Transverse colon (tissue), 4 donors: ENCODE data around the gene NFYC. TPM values are rescaled to one million over a fixed set of nuclear protein-coding genes. Genes with fewer than 3 reads are reported as not detected.

Experiments used
- DNase-seq: peaks from one replicate; pipeline ENCODE4 v3.0.0-alpha.2; 2019
- H3K27ac ChIP-seq, 4 donors: fragments of 200-600 bp; sonication (generic); 2 replicates each; pipeline ENCODE4 v1.5.1; 2016 to 2018; ENCODE audit warnings: inconsistent platforms in 4 of 4
- H3K27me3 ChIP-seq: fragments of 200-600 bp; sonication (generic); 2 replicates; pipeline ENCODE4 v1.5.1; 2017; ENCODE audit warnings: inconsistent platforms
- H3K36me3 ChIP-seq, 4 donors: fragments of 200-600 bp; sonication (generic); 2 replicates each; pipeline ENCODE4 v1.5.1; 2017 to 2019; ENCODE audit warnings: inconsistent platforms in 4 of 4
- H3K4me1 ChIP-seq, 4 donors: fragments of 200-600 bp; sonication (generic); 2 replicates each; pipeline ENCODE4 v1.5.1; 2017 to 2020; ENCODE audit warnings: inconsistent platforms in 4 of 4
- H3K4me3 ChIP-seq, 4 donors: fragments of 200-600 bp; sonication (generic); 1 replicate in 1 of 4; 2 replicates in 3 of 4; pipeline versions ENCODE4 v1.5.1 to v1.6.1; 2017 to 2019; ENCODE audit warnings: inconsistent platforms in 4 of 4
- H3K9me3 ChIP-seq, 2 donors: fragments of 200-600 bp; sonication (generic); 2 replicates each; pipeline ENCODE4 v1.5.1; 2017 to 2019; ENCODE audit warnings: inconsistent platforms in 2 of 2
- CTCF ChIP-seq, 5 experiments: fragments of 200-600 bp in 3 of 5; fragments of 450-650 bp in 2 of 5; sonication (generic) in 3 of 5; IDR thresholded peaks; 1 replicate in 2 of 5; 2 replicates in 3 of 5; pipeline ENCODE4 v1.5.1; 2016 to 2017; ENCODE audit warnings: antibody characterized with exemption in 5 of 5, inconsistent platforms in 3 of 5, mild to moderate bottlenecking in 2 of 5, moderate library complexity in 1 of 5
- EP300 ChIP-seq: sonication (generic); formaldehyde crosslinking; IDR thresholded peaks from one replicate; pipeline ENCODE4 v1.6.1; 2017; ENCODE audit warnings: antibody characterized with exemption, low read depth
- POLR2A ChIP-seq: fragments of 450-650 bp; IDR thresholded peaks from one replicate; pipeline ENCODE4 v1.6.1; 2016; ENCODE audit warnings: antibody characterized with exemption, mild to moderate bottlenecking, moderate library complexity
- POLR2AphosphoS5 ChIP-seq, 3 donors: sonication (generic); formaldehyde crosslinking; IDR thresholded peaks; one replicate each; pipeline ENCODE4 v1.6.1; 2016; ENCODE audit warnings: antibody characterized with exemption in 3 of 3
- WGBS, 2 donors: methylation state at CpG; one replicate each; pipeline ENCODE4 v1.1.5; 2018; ENCODE audit warnings: low coverage in 1 of 2; 5-methylcytosine and 5-hydroxymethylcytosine counted together
- in situ Hi-C, 4 donors: fragments of 200-750 bp; cut with MboI; loops; one replicate each; pipeline versions ENCODE4 v1.15.0 to v1.15.1; 2017; ENCODE audit warnings: low sequenced_read_pairs in 3 of 4, low pct_ligation_motif_present in 1 of 4, low pct_unique_long_range_greater_than_20kb in 1 of 4
- intact Hi-C: fragments of 100-400 bp; cut with DNase I; formaldehyde crosslinking; loops from one replicate; pipeline ENCODE4 v1.15.1; 2023; ENCODE audit warnings: low total_unique reads
- total RNA-seq, 4 donors: library from RNA; depleted of rRNA; stranded (reverse); fragments of >200 nt; gene quantifications; one replicate each; pipeline ENCODE4 v1.1.0, GENCODE V29; 2016

The NFYC gene
- total RNA-seq, 4 donors from 2014 or later = 34.4 to 101 (median 76.4) TPM

GRCh38 chr1:40710581-40711315 lies 19.2 kb downstream of the NFYC start:
- Histone ChIP-seq H3K27me3 (no peaks in the 10 kb centered on the region), H3K36me3 (no peaks in the 10 kb centered on the region), H3K4me1 (peaks cover 26 to 71% (median 56%) of the 10 kb centered on the region in 4 donors), H3K9me3 (no peaks in the 10 kb centered on the region), H3K27ac (peak overlapping the region; percentile 84 to 88 (median 85)), H3K4me3 (peak overlapping the region in 3 of 4 donors; percentile 41 to 63 (median 45))
- TF ChIP-seq POLR2AphosphoS5 (IDR thresholded peaks at IDR 0.05) = no peak
- no peak for TF ChIP-seq EP300
- TF ChIP-seq CTCF (IDR thresholded peaks at IDR 0.05) = no peak
- TF ChIP-seq POLR2A = no peak
- WGBS, 2 donors = 0 to 13% methylated on average over 7 of the region's 7 CpGs
- in situ Hi-C loops (no loop called here), intact Hi-C loops (no loop called here)
- no peak for DNase-seq

- in situ Hi-C loops = no loop called here
- Histone ChIP-seq H3K9me3 (no peaks in the 10 kb centered on the region), H3K27me3 (no peaks in the 10 kb centered on the region), H3K36me3 (no peaks in the 10 kb centered on the region), H3K4me3 (peak overlapping the region in 3 of 4 donors; percentile 41 to 63 (median 45)), H3K27ac (peak overlapping the region; percentile 84 to 88 (median 85)), H3K4me1 (peaks cover 26 to 81% (median 61%) of the 10 kb centered on the region in 4 donors)
- DNase-seq = peak; percentile 22
- TF ChIP-seq POLR2AphosphoS5 (IDR thresholded peaks at IDR 0.05) (no peak), CTCF (IDR thresholded peaks at IDR 0.05) (no peak), EP300 (no peak), POLR2A (no peak)
- intact Hi-C loops = no loop called here
- WGBS, 2 donors = 9% methylated on average over 3 of the region's 3 CpGs
These were observed 20.2 kb downstream of the NFYC start for GRCh38 chr1:40711465-40712404.

GRCh38 chr1:40712405-40712944 lies 21.0 kb downstream of the NFYC start:
- H3K9me3 ChIP-seq = no peaks in the 10 kb centered on the region
- no peaks in the 10 kb centered on the region for H3K36me3 ChIP-seq
- DNase-seq = no peak
- no peak for TF ChIP-seq CTCF (IDR thresholded peaks at IDR 0.05)
- no peak for TF ChIP-seq POLR2AphosphoS5 (IDR thresholded peaks at IDR 0.05)
- TF ChIP-seq EP300 = no peak
- no peak for TF ChIP-seq POLR2A
- H3K4me3 ChIP-seq = peak overlapping the region in 1 of 4 donors; percentile 11
- H3K27ac ChIP-seq = peak overlapping the region; percentile 84 to 88 (median 85)
- WGBS, 2 donors = 58 to 68% methylated on average over 4 to 5 of the region's 5 CpGs
- intact Hi-C loops (no loop called here), in situ Hi-C loops (no loop called here)
- no peaks in the 10 kb centered on the region for H3K27me3 ChIP-seq
- H3K4me1 ChIP-seq = peaks cover 26 to 87% (median 63%) of the 10 kb centered on the region in 4 donors

GRCh38 chr1:40712997-40713396 lies 21.5 kb downstream of the NFYC start:
- no peaks in the 10 kb centered on the region for H3K36me3 ChIP-seq
- in situ Hi-C loops (no loop called here), intact Hi-C loops (no loop called here)
- H3K4me1 ChIP-seq = peaks cover 23 to 91% (median 63%) of the 10 kb centered on the region in 4 donors
- no peaks in the 10 kb centered on the region for H3K27me3 ChIP-seq
- H3K4me3 ChIP-seq = no peak overlapping the region
- TF ChIP-seq EP300 (no peak), POLR2A (no peak), POLR2AphosphoS5 (IDR thresholded peaks at IDR 0.05) (no peak), CTCF (IDR thresholded peaks at IDR 0.05) (no peak)
- peak overlapping the region; percentile 84 to 88 (median 85) for H3K27ac ChIP-seq
- DNase-seq = no peak
- H3K9me3 ChIP-seq = no peaks in the 10 kb centered on the region
